Ovary (tissue), 3 donors: ENCODE results near the gene UNC5A.

ENCODE experiments used
- EP300 ChIP-seq: sonication (generic); formaldehyde crosslinking; IDR thresholded peaks from one replicate; pipeline ENCODE4 v1.6.1; 2017; ENCODE audit warnings: antibody characterized with exemption
- POLR2A ChIP-seq: fragments of 450-650 bp; IDR thresholded peaks from one replicate; pipeline ENCODE4 v1.6.1; 2017; ENCODE audit warnings: antibody characterized with exemption, mild to moderate bottlenecking, moderate library complexity
- TF ChIP-seq, protein P1 (sequence below), 3 donors: fragments of 450-650 bp in 2 of 3; fragments of 200-600 bp in 1 of 3; IDR thresholded peaks; one replicate each; pipeline versions ENCODE4 v1.5.1 to v1.8.0; 2016 to 2022; ENCODE audit warnings: antibody characterized with exemption in 3 of 3, mild to moderate bottlenecking in 1 of 3
- donor health status: DM: no; HTN: no; CAD: no.

DNA sequence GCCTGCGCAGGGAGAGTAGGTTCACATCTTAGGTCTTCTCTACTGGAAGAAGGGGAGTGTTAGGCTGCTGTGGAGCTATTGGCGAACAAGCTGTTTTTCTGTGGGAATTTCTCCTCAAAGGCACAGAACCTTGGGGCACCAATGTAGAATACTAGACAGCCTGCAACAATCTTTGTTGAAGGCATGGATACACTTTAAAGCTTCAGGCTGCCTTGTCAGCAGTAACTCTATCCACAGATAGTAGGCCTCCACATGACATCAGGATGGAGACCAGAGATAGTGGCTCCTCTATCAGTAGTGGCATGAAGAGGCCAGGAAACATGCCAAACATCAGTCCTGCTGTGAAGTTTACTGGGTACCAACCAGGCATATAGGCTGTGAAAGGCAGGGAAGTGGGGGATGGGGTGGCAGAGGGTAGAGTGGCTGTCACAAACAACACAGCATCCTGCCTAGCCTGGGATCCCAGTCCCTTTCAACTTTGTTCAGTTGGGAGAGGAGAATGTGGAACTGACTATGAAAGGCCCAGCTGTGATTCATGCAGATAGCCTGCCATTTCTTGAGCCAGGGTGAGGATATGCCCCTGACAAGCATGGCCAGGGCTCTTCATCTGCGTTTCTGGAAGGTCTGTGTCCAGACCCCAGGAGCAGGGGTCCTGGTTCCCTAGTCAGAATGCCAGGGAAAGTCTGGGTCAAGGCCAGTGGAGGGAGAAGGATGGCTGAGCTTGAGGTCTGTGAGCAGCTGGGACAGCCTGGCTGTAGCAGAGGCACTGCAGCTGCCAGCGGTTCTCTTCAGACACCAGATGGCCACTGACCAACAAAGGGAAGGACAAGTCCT lies 89.8 kb downstream of the UNC5A start:
- TF ChIP-seq, protein P1, sequence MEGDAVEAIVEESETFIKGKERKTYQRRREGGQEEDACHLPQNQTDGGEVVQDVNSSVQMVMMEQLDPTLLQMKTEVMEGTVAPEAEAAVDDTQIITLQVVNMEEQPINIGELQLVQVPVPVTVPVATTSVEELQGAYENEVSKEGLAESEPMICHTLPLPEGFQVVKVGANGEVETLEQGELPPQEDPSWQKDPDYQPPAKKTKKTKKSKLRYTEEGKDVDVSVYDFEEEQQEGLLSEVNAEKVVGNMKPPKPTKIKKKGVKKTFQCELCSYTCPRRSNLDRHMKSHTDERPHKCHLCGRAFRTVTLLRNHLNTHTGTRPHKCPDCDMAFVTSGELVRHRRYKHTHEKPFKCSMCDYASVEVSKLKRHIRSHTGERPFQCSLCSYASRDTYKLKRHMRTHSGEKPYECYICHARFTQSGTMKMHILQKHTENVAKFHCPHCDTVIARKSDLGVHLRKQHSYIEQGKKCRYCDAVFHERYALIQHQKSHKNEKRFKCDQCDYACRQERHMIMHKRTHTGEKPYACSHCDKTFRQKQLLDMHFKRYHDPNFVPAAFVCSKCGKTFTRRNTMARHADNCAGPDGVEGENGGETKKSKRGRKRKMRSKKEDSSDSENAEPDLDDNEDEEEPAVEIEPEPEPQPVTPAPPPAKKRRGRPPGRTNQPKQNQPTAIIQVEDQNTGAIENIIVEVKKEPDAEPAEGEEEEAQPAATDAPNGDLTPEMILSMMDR (IDR thresholded peaks at IDR 0.05), result no peak
- TF ChIP-seq EP300, result no peak
- no peak for TF ChIP-seq POLR2A
